Activated CD4-positive, CD25-positive, alpha-beta regulatory T cell treated with anti-CD3 and anti-CD28 coated beads, Interleukin-2, amount 50 U/mL, for 16 hours (primary cell): ENCODE results near the gene NRIP2.

ENCODE experiments used
- DNase-seq: peaks from one replicate; pipeline ENCODE4 v3.0.0-alpha.2; 2020; ENCODE audit warnings: low read depth, low spot score

NRIP2 gene

DNA sequence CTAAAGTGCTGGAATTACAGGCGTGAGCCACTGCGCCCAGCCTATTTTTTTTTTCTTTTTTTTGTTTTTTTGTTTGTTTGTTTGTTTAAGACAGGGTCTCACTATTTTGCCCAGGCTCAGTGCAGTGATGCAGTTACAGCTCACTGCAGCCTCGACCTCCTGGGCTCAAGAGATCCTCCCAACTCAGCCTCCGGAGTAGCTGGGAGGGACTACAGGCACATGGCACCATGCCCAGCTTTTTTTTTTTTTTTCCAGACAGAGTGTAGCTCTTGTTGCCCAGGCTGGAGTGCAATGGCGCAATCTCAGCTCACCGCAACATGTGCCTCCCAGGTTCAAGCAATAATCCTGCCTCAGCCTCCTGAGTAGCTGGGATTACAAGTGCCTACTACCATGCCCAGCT is 28.1 kb downstream of the NRIP2 start:
- DNase-seq = no peak

DNA sequence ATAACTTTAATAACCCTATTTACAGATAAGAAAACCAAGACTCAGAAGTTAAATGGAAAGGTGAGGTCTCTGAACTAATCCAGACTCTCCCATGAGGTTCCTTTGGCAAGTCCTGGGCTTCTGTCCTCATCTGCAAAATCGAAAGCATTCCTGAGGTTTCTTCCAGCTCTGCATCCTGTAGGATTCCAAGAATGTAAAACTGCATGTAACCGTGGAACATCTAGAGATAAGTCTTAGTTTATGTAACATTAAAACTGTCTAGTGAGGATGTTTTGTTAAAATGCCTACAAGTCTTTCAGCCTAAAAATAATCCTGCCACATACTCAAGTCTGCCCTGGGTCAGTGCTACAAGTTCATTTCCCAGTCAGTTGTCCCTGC is 29.7 kb downstream of the NRIP2 start:
- DNase-seq = no peak

DNA sequence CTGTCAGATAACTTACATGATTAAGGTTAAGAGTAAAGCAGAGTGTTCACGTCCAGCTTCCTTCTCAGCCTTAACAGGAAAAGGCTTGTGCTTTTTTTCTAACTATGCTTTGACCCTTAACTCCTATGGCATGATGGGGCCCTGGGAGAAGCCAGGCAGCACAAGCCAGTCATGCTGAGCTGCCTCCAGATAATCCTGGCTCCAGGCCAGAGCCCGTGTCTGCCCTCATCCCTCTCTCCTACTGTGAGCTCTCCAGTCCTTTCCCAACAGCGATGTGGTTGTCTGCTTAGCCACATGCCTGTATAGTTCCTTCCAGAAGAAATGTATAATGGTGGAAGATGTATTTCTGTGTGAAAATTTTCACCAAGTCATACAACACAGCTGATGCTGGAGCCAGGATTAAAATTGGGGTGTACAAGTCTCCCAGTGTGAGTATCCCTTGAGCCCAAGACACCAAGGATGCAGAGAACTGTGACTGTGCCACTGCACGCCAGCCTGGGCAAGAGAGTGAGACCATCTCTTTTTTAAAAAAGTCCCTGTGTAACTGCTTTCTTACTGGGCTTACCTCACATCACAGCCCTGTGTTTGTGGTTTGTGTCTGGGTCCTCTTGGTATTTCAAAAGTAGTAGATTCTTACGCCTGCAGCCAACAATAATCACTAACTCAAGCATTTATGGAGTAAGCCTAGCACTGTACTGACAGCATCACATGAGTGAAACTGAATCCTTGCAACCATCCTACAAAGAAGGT is 30.3 kb downstream of the NRIP2 start:
- no peak for DNase-seq

GRCh38 chr12:2803635-2804392 is 31.0 kb downstream of the NRIP2 start:
- no peak for DNase-seq

DNA sequence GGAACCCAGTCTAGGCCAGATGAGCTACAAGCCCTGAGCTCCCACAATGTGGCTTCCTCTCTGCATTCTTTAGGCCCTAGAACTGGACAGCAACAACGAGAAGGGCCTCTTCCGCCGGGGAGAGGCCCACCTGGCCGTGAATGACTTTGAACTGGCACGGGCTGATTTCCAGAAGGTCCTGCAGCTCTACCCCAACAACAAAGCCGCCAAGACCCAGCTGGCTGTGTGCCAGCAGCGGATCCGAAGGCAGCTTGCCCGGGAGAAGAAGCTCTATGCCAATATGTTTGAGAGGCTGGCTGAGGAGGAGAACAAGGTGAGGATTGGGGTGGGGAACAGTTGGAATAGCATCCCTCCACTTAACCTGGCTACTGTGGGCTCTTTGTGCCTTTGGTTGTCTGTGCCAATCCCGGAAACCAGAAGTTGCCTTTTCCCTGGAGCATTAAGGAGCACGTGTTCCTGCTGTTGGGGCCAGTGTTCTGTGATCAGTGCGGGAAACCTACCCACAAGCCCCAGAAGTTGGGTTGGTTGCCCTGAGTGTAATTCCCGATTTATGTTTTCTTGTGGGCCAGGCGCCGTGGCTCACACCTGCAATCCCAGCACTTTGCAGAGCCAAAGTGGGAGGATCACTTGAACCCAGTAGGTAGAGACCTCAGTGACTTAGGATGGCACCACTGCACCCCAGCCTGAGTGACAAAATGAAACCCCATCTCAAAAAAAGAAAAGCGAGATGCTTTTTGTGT is 33.6 kb downstream of the NRIP2 start:
- DNase-seq = no peak

DNA sequence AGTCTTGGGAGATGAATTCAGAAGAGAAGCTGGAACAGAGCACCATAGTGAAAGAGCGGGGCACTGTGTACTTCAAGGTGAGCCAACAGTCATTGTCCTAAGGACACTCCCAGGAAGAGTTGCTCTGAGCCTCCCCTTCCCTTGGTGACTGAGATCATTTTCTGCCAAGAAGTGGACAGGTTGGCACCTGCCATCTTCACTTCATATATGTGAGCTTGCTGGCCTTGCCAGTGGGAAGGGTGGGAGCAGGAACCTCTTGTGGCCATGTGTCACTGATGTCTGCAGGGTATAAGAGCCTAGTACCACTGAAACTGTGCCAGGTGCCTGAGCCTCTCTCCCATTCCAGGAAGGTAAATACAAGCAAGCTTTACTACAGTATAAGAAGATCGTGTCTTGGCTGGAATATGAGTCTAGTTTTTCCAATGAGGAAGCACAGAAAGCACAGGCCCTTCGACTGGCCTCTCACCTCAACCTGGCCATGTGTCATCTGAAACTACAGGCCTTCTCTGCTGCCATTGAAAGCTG is 34.7 kb downstream of the NRIP2 start:
- DNase-seq = no peak

GRCh38 chr12:2797721-2798418 is 37.0 kb downstream of the NRIP2 start:
- DNase-seq = no peak

- no peak for DNase-seq
Observed at GRCh38 chr12:2796187-2796666, 38.6 kb downstream of the NRIP2 start.

DNA sequence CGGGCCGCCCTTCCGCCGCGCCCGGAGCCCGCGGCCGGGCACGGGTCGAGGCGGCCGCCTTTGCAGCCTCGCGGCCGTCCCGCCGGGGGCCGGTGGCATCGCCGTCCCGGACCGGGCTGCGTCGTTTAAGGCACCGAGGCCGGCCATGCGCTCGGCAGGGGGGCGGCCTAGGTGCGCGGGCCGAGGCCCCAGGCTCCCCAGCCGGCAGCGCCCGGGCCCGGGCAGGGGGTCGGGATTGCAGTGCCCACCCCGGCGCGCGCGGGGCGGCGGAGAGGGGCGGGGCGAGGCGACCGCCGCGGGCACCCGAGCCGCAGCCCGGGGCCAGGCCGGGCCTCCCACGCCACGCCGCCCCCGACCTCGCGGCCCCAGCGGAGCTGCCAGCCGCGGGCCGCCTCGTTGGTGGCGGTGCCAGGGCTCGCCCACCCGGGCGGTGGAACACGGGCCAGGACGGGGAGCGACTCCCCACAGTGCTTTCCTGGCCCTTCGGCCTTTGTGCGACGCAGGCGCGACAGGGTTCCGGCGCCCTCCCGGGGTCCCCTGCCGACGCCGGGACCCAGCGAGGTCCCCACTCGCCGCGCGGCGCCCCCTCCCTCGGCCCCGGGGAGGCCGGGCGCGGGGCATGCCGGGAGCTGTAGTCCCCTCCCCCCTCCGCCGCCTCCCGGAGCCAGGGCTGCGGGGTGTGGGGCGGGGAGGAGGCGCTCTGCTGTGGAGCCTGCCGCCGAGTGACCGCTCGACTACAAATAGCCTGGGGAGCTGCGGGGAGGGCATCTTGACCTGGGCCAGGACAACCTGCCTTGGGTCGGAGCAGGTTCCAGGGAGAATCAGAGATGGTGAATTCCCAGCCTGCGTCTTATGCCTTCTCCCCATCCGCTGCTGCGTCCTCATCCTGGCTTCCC is 39.3 kb downstream of the NRIP2 start:
- DNase-seq = peak; percentile 44

GRCh38 chr12:2794736-2795289 is 40.0 kb downstream of the NRIP2 start, which contains the start of gene FKBP4:
Gene FKBP4 (plus strand): TSS chr12:2794970. CDS start chr12:2795140, 170 bp downstream.
- DNase-seq = peak; percentile 75

DNA sequence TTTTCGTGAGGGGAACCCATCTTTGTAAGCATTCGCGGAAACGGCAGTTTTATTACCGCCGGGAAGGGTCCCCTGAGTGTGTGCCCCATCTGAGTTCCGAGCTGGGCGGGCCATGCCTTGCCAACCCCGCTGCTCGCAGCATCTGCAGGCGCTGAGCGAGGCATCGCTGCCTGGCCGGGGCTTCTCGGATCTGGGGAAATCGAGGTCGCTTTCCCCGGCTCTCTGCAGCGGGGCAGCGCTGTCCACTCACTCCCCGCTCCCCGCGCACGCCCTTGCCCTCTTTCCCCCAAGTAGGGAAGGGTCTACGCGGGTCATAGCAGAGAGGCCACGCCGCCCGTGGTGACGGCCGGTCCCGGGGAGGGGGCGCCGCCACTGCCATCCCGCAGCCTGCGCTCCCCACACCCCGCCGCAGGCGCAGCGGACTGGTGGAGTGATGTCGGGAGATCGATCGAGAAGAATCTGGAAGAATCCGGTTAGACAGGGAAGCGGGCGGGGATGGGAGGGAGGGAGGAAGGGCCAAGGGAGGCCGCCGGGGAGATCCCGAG is 40.6 kb downstream of the NRIP2 start:
- no peak for DNase-seq

DNA sequence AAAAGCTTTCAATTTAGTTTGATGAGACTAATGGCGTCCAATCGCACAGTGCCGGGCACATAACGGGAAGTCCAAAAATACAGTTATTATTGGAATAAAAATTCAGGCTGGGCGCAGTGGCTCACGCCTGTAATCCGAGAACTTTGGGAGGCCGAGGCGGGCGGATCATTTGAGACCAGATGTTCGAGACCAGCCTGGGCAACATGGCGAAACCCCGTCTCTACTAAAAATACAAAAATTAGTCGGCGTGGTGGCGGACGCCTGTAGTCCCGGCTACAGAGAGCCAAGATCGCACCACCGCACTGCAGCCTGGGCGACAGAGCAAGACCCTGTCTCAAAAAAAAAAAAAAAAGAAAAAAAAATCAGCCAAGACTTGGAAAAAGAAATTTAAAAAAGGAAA is 41.3 kb downstream of the NRIP2 start:
- DNase-seq = no peak

DNA sequence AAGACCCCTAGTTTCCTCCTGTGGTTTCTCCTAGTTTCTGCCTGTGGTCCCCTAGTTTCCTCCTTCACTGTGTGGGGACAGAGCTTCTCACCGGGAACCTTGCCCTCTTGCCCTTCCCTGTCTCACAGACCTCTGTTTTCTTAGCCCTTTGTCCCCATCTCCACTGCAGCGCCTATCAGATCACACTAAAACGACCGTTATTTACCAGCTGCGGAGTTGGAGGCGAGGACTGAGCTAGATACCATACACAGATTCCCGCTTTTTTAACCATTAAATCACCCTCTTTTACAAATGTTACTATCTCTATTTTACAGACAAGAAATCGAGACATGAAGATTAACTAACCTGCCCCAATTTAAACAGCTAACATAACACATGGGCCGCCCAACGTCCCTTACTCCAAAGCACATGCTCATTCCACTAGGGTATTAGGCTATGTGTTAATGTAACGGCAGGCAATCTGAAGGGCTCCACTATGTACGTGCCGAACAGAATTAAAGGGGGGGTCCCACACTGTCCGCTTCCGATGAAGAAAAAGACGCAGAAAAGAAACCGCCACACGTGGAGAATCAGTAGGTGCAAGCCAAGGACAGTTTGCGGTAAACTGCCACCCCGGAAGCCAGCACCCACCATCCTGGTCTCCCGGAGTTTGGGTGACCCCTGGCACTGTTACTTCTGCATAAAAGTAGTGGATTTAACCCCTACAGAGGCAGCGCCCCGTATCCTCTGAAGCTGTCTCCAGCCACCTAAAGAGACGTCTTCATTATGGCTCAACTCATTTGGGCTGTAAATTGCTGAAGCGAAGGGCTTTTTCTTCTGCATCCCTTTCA is 41.9 kb downstream of the NRIP2 start:
- no peak for DNase-seq

- no peak for DNase-seq
Observed at GRCh38 chr12:2791089-2791488, 43.7 kb downstream of the NRIP2 start.

GRCh38 chr12:2785017-2785416 is 49.8 kb downstream of the NRIP2 start:
- DNase-seq = no peak

DNA sequence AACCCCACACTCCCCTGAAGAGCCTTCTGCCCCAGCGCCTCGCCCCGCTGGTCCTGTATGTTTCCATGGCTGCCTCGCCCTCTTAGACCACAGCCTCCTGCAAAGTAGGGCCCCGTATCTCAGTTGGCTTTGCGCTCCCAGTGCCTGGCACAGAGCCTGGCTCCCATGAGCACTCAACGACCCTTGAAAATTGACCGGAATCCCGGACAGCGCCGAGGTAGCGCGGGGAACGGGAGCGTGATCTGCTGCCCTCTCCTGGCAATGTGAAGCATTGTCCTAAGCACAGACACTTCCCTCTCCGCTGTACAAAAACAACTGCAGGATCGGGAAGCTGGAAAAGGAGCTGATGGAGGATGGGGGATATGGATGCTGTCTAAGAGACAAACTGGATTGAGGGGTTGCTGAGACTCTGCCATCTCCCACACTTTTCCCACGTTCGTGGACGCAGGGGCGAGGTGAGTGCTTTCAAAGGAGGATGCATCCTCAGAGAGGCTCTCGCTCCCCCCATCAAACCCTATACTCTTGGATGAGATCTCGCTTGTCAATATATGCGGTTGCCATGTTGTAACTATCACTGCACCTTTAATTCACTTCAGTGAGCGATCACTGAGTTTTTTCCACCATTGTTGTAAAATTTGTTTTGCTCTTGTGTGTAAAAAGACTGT is 50.8 kb downstream of the NRIP2 start:
- no peak for DNase-seq

GRCh38 chr12:2779281-2779680 is 55.6 kb downstream of the NRIP2 start:
- no peak for DNase-seq

DNA sequence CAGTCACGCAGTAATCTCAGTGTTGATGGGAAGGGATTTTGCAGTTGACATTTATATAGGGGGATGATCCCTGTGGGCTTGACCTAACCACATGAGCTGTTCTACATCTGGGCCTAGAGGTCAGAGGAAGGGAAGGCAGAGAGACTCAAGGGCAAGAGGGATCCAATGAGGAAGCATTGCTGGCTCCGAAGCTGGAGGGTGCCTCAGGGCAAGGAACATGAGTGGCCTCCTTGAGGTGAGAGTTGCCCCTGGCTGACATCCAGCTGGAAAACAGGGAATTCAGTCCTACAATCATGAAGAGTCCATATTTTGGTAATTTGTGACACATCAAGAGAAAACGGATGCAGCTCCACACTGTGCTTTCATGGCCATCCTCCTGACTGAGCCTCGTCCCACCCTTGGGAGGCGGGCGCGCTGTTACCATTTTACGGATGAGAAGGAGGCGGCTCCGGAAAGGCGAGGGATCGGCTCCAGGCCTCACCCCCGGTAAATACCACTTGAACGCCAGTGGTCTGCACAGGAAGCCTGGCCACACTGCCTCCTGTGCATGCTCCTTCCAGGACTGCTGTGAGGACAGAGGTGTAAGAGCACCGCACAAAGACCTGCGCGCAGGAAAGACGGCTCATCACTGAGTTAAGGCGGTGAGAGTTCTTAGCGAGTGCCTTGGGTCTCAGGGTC is 58.6 kb downstream of the NRIP2 start:
- DNase-seq = no peak
